IPS-18c (cell line): ENCODE results near the gene DDX24.

Experiments used
- H3K4me3 ChIP-seq: 2 replicates; pipeline ENCODE4 v1.7.0; 2013; ENCODE audit warnings: low read depth, mild to moderate bottlenecking, low read length, moderate library complexity; ENCODE audit not compliant: insufficient read depth
- H3K9me3 ChIP-seq: one replicate; pipeline ENCODE4 v1.6.1; 2013; ENCODE audit warnings: mild to moderate bottlenecking, low read length, moderate library complexity; ENCODE audit not compliant: control insufficient read depth, insufficient read depth

DDX24 gene, protein sequence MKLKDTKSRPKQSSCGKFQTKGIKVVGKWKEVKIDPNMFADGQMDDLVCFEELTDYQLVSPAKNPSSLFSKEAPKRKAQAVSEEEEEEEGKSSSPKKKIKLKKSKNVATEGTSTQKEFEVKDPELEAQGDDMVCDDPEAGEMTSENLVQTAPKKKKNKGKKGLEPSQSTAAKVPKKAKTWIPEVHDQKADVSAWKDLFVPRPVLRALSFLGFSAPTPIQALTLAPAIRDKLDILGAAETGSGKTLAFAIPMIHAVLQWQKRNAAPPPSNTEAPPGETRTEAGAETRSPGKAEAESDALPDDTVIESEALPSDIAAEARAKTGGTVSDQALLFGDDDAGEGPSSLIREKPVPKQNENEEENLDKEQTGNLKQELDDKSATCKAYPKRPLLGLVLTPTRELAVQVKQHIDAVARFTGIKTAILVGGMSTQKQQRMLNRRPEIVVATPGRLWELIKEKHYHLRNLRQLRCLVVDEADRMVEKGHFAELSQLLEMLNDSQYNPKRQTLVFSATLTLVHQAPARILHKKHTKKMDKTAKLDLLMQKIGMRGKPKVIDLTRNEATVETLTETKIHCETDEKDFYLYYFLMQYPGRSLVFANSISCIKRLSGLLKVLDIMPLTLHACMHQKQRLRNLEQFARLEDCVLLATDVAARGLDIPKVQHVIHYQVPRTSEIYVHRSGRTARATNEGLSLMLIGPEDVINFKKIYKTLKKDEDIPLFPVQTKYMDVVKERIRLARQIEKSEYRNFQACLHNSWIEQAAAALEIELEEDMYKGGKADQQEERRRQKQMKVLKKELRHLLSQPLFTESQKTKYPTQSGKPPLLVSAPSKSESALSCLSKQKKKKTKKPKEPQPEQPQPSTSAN

DNA sequence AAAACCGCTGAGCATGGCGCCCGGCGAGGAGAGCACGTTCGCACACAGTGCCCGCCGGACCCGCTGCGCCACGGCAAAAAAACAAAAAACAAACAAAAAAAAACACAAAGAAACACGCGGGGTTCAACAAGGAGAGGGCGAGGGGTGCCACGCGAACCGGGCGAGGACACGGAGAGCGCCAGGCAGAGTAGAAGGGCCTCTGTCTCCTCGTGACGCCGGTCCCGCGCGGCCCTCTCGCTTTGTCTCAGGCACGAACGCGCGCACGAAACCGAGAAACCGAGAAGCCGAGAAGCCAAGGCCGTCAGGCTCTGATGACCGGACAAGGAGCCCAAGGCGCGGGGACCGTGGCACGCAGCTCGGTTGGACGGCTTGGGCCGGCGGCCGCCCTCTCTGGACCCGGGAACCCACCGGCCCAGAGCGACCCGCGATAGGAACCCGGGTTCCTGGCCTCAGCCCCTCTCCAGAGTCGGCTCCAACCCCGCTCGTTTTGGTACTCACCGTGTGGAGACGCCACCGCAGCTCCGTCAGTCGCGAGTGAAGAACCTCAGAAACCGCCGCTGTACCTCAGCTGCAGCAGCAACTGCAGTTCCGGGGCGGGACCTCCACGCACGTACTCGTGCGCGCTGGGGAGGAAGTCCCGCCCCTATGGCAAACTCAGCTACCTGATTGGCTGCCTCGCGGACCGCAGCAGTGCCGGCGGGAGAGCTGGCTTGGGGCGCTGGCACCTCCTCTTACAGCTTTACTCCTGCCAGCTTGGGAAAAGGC lies at the start of gene DDX24, which contains the start of gene IFI27L1:
DDX24 (minus strand) TSS at position 582 of the 765 bp plus-strand sequence. CDS start 1,460 bp downstream, outside the sequence.
IFI27L1 (plus strand) TSS at position 690 of the 765 bp plus-strand sequence. CDS start 15,628 bp downstream, outside the sequence.
- peak within 1 kb of the TSS; percentile 81 for H3K4me3 ChIP-seq
- H3K9me3 ChIP-seq, result no peaks in the 10 kb centered on the region

DNA sequence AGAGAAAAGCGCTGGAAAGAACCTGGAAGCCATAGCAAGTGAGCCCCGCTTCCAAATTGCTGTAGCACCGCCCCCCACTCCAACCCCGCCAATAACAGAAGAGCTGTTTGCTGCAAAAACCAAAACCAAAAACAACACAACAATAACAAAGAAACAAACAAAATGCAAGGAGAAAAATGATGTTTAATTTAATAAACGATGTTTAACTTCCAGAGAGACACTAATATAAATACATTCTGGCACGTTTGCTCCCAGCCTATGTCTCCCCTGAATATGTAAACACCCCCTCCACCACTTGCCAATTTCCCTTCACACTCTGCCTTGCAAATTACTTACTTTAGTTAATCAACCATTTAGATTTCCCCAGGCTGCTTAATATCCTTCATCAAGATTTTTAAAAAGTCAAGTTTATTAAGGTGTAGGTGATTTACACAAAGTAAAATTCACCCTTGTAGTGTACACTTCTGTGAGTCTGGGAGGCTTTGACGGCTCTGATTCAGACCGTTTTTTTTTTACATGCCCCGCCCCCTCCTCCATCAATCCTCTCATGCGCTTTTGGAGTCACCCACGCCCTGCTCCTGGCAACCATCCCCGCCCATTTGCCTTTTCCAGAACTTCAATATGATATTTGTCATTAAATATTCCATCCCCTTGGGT lies 48.9 kb upstream of the DDX24 start:
- H3K4me3 ChIP-seq, result peak overlapping the region; percentile 55; the same call in 1 of the 2 replicates
- H3K9me3 ChIP-seq, result no peaks in the 10 kb centered on the region

DNA sequence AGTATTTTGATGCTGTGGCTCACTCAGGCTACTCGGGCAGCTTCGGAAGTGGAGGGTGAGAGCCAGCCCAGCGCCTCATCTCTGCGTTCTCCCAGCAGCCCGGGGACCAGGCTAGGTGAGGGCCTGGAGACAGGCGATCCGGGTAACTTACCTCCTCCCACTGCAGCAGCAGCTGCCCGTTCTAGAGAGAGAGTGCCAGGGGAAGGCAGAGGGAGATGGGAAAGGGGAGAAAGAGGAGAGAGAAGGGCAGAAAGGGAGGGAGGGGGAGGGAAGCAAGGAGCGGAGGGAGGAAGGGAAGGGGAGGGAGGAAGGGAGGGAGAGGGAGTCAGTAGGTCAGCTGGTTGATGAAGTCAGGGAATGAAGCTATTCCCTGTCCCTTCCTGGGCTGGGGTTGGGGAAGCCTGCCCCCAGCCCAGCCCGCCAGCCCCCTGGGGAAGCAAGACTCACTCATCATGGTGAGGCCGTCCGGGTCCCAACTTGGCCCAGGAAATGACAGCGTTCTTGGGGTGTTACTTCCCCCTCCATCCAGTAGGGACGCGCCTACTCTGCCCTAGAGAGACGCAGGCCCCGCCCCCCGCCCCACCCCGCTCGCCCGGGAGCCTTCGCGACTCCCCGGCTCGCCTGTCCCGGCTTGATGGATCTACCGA lies 48.2 kb upstream of the DDX24 start, which contains the start of gene IFI27L2:
IFI27L2 (minus strand) TSS at position 494 of the 647 bp plus-strand sequence; CDS start at position 454, 40 bp downstream.
- H3K9me3 ChIP-seq, result no peaks in the 10 kb centered on the region
- H3K4me3 ChIP-seq, result peak within 1 kb of the TSS; percentile 55

DNA sequence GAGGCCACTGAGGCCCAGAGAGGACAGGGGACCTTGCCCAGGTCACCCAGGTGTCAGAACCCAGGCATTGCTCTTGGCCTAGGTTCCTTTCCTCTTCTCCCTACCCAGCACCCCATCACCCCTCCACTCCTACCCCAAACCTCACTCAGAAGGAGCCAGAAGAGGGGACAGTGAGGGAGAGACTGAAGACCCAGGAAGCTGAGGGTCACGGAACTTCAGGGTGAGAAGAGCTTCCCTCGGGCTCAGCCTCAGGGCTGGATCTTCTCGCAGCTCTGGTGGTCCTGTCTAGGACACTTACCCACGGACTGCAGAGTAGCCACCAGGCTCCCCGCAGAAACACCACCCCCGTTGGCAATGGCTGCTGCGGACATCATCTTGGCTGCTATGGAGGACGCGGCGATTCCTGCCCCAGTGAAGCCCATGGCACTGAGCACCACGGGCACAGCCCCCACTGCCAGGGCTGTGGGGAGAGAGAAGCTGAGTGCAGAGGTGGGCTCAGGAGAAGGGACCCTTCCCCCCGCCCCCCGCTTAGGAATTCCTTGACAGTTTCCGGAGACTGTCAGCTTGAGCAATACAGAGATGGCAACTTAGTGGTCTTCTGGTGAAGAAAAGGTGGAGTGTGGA lies 47.3 kb upstream of the DDX24 start:
- Histone ChIP-seq H3K4me3 (peak overlapping the region; percentile 55; the same call in 1 of the 2 replicates), H3K9me3 (no peaks in the 10 kb centered on the region)

DNA sequence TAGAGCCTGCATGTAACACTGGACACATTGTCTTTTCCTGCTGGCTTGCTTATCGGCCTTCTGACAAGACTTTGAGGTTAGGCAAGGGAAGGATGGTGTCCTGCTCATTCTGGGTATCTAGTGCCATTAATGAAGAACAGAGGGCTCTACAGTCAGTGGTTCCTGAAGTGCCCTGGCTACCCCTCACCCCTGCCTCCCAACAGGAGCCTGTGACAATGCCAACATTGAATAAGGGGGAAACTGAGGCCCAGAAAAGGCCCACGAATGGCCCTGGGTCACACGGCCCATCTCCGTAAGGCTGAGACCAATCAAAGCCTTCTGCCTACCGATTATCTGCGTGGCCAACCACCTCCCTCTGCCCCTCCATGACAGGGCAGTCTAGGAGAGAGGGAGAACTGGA lies 46.3 kb upstream of the DDX24 start:
- H3K9me3 ChIP-seq, result no peaks in the 10 kb centered on the region
- H3K4me3 ChIP-seq, result no peak overlapping the region

DNA sequence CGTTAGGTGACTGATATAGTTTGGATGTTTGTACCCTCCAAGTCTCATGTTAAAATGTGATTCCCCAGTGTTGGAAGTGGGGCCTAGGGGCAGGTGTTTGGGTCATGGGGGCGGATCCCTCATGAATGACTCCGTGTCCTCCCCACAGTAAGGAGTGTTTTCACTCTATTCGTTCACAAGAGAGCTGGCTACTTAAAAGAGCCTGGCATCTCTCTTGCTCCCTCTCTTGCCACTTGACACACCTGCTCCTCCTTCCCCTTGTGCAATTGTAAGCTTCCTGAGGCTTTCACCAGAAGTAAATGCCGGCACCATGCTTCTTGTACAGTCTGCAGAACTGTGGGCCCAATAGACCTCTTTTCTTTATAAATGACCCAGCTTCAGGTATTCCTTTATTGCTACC lies 45.8 kb upstream of the DDX24 start:
- no peak overlapping the region for H3K4me3 ChIP-seq
- H3K9me3 ChIP-seq, result no peaks in the 10 kb centered on the region

DNA sequence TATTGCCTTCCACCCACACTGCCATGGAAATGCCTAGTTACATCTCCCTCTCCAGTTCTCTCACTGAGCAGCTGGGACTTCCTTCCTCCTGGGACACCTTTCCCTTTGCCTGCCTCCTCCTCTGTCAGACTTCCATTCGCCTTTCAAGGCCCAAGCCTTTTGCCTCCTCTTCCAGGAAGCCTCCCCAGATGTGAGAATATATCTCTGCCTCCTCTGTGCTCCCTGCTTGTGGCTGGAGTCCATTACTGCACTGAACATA lies 45.3 kb upstream of the DDX24 start:
- no peaks in the 10 kb centered on the region for H3K9me3 ChIP-seq
- no peak overlapping the region for H3K4me3 ChIP-seq

DNA sequence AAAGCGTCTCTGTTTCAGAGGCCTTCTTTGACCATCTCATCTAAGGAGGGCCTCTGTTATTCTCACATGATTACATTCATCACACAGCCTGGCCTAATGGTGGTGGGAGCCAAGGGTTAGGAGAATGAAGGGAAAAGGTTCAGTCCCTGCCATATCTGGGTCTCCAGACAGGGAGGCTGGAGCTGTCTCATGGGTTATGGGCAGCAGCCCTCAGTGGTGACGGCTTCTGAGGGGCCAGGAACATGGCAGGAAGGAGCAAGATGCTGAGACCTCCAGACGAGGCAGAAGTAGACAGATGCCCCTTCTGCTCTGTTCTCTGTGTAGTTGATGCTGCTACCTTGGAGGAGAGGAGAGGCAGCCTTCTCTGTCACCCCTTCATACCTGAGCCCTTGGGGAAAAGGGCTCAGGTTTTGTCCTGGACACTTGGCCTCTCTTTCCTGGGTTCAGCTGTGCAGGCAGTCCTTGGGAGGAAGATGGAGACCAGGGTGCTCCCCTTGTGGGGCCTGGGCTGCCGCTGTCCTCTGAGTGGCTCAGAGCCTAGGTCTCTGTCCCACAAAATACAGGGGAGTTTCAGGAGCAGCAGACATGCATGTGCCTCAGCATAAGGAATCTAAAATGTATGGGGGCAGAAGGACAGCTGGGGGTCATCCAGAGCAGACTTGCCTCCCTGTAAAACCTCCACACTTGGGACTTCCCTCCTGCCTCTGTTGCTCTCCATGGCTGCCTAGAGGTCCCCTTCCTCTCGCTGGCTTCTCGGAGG lies 44.8 kb upstream of the DDX24 start:
- H3K9me3 ChIP-seq, result no peaks in the 10 kb centered on the region

DNA sequence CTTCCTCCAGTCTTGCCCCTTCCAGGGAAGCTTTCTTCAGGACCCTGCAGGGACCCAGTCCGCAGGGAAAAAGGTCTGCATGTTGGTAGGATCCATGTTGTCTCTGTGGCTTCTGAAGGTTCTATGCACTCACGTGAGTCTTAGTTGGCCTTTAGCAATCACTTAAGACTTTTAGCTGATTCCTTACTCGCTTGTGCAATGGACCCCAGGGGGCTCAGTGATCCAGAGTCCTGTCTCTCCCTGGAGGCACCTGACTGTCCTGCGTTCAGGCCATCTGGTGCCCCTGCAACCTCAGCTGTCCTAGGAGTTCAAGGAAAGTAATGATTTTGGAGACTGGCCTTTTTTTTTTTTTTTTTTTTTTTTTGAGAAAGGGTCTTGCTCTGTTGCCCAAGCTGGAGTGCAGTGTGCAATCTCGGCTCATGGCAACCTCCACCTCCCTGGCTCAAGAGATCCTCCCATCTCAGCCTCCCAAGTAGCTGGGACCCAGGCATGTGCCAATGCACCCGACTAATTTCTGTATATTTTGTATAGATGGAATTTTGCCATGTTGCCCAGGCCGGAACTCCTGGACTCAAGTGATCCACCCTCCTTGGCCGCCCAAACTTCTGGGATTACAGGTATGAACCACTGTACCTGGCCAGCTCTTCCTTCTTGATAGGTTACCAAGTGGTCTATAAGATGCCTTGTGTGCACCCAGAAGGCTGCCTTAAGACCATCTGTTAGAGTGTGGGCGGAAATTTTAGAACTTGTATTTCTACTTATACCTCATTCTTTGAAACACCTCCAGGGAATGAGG lies 43.8 kb upstream of the DDX24 start:
- no peaks in the 10 kb centered on the region for H3K9me3 ChIP-seq
- H3K4me3 ChIP-seq, result no peak overlapping the region

More for the DNA sequence above, 44.8 kb upstream of the DDX24 start:
- H3K4me3 ChIP-seq, result no peak overlapping the region

DNA sequence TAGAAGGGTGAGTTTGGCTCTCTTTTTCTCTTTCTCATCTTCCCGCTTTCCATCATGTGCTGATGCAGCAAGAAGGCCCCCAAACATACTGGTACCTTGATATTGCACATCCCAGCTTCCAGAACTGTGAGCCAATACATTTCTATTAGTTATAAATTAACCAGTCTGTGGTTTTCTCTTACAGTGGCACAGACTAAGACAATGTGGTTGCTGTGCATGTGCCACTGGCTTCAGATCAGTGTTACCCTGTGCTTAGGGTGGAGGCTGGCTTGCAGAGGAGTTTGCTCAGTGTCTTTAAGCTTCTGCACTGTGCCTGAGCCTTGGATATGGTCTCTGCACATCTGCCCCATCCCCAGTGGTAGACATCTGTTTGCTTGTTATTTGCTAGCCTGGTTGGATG lies 42.9 kb upstream of the DDX24 start:
- Histone ChIP-seq H3K9me3 (no peaks in the 10 kb centered on the region), H3K4me3 (no peak overlapping the region)

DNA sequence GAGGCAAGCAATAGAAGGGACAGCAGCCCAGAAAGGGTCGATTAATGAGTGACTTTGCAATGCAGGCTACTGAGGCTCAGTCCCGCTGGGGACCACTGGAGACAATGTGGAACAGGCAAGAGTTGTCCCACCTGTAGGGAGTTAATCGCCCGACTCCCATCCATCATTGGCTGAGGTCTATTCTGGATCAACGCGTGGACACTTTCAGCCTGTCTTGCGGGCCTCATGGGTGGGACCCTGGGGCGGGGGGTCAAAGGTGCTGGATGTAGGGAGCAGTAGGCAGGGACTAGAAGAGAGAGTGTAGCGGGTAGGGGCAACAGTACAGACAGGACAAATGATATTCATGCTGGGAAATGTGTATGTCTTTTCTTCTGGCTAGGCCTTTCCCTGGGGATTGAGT lies 42.3 kb upstream of the DDX24 start:
- no peaks in the 10 kb centered on the region for H3K9me3 ChIP-seq
- no peak overlapping the region for H3K4me3 ChIP-seq

DNA sequence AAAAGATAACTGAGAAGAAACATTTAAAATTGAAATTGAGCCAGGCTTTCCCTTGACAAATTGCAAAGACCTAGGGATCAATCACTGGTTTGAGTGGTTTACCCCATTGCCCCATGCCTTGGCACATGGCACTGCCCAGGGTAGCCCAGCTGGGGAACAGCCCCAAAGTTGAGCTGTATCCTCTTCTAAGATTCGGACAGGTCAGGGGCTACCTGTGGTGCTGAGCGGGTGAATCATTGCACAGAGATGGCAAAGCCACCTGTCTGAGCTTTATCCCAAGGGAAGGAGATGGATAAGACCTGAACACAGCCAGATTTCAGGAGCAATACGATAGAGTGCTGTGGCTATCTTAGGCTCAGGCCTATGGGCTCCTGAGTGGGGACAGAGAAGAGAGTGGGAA lies 41.4 kb upstream of the DDX24 start:
- no peak overlapping the region for H3K4me3 ChIP-seq
- no peaks in the 10 kb centered on the region for H3K9me3 ChIP-seq

DNA sequence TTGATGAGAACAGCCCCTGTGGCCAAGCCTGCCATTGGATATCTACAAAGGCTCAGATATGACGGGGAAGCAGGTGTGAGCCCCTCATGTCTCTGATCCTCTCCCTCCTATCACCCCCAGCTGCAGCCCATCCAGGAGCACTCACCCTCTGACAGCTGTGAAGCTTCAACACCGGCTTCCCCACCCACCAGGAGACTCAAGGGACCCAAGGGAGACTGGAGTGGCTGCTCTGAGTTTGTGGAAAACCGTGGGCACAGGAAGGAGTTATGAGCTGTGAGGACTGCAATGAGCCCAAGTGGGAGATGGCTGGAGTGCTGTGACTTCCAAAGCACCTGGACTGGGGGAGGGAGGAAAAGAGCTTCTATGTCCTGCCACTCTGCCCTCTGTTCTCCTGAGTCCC lies 40.5 kb upstream of the DDX24 start:
- Histone ChIP-seq H3K9me3 (no peaks in the 10 kb centered on the region), H3K4me3 (no peak overlapping the region)

DNA sequence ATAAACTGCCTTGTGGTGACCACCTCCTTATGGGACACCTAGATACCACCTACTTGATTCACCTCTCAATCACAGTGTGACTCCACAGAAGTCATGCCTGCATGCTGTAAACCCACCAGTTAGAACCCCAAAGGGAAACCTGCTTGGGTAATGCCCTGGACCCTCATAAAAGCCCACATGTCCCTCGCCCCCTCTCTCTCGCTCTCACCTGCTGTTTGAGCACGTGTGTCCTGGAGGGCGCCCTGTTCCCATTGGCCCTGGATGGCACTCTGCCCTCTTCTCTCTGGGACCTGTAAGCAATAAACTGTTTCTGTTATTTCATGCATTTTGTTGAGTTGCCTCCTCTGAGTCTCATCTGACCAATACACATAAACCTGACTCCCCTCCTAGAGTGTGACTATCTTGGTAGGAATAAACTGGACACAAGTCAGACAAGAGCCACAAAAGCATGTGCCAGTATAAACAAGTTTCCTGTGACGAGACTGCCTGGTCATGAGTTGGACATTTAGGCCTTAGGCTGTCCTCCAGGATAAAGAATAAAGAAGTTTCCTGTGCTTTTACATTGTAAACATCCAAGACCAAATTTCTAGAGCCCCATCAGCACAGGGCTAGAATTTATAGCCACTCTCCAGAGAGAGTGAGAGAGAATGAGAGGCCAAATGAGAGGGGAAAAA lies 39.8 kb upstream of the DDX24 start:
- no peaks in the 10 kb centered on the region for H3K9me3 ChIP-seq
- no peak overlapping the region for H3K4me3 ChIP-seq
